HL-60/S4 treated with retinoic acid at 250 ng/mL for 4 days and 3 days (cell line): ENCODE measurements around the gene TMC8.
"Not testable (repeated sequence)": the region's sequence is repeated elsewhere in the genome, so short reads cannot be mapped to it uniquely, and the experiment has no call there.

Experiments
- in situ Hi-C: fragments of 300-500 bp; cut with MboI; formaldehyde crosslinking; loops from 2 replicates; pipeline ENCODE4 v1.7.0; 2022; ENCODE audit warnings: low sequenced_read_pairs

Gene TMC8

GRCh38 chr17:78108726-78109488, 21.7 kb upstream of the TMC8 start:
- in situ Hi-C loops: no loop called here

- in situ Hi-C loops: no loop called here
Measured at GRCh38 chr17:78109489-78109761, 21.1 kb upstream of the TMC8 start.

- in situ Hi-C loops: no loop called here
Measured at GRCh38 chr17:78110363-78111015, 20.1 kb upstream of the TMC8 start.

DNA sequence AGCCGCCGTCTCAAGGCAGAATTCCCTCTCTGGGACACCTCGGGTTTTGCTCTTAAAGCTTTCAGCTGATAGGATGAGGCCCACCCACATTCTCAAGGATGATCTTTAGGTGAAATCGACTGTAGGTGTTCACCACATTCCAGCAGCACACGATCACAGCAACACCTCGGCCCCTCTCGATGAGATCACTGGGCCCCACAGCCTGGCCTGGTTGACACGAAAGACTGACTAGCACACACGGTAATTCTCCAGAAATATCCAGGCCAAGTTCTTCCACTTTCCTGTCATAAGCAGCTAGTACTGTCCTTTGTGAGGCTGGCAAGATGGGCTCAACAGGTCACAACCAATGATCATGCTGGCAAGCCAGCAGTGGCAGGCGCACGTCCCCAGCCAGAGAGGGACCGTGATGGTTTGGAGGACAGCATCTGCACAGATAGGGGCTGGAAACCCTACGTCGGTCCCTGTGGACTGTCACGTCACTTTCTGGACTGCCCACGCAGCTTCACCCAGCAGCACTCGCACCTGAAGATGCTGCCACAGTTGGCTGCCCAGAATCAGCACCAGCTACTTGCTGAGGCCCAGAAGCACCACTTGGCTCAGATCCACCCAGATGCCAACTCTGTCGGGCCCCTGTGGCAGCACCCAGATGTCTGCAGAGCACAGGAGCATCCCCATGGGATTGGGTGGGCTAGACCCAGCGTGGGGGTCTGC, 19.4 kb upstream of the TMC8 start:
- in situ Hi-C loops: no loop called here

DNA sequence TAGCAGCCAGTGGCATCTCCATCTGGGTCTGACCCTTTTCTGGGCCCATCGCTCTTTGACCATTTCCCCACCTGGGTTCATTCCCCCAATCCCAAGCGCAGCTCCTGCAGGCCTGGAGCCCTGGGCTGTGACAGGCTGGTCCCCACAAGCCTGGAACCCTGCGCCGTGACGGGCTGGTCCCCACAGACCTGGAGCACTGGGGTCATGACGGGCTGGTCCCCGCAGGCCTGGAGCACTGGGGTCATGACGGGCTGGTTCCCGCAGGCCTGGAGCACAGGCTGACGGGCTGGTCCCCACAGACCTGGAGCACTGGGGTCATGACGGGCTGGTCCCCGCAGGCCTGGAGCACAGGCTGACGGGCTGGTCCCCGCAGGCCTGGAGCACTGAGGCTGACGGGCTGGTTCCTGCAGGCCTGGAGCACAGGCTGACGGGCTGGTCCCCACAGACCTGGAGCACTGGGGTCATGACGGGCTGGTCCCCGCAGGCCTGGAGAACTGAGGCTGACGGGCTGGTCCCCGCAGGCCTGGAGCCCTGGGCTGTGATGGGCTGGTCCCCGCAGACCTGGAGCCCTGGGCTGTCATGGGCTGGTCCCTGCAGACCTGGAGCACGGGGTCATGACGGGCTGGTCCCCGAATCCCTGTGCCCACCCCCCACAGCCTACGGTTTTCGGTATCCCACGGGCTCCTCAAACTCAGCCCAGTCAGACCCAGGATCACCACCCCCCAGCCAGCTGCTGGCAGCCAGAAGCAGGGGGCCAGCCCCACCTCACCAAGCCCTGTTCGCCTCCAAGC, 18.6 kb upstream of the TMC8 start:
- in situ Hi-C loops: no loop called here

DNA sequence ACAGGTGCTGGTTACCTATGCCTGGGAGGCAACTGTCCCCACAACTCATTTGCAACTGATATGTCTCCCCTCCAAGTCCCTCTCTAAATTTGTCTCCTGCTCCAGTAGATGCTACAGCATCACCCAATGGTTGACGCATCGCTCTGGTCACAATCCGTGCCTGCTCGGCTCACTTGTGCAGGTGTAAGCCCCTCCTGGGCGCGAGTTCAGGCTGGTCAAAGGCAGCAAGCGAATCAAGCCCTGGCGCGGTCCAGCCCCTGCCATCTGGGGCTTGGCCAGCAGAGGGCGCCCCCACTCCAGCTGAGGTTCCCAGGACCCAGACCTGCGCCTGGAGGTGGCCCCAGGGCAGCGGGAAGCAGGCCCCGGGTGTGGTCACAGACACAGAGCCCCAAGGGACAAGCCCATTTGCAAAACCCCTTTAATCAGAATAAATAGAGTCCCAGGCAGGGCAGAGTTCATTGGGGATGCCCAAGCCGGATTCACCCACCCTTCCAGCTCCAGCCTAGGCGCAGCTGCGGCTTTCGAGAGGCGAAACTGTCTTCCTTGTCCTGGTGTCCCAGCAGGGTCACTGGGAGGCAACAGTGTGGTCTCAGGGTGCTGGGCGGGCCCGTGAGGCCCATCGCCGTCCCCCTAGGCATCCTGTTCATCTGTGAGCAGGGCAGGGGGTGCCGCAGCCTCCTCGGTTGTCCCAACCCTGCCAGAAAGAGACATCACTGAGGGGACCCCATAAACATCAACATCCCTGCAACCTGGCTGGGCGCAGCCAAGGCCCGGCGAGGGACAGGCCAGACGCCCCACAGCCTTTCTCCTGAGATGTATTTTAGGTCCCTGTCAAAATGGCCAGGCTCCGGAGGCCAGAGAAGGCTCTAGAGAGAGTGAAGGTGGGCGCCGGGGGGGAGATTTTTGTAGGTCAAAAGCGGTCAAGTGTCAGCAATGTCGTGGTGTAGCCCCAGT, 17.8 kb upstream of the TMC8 start:
- in situ Hi-C loops: no loop called here

DNA sequence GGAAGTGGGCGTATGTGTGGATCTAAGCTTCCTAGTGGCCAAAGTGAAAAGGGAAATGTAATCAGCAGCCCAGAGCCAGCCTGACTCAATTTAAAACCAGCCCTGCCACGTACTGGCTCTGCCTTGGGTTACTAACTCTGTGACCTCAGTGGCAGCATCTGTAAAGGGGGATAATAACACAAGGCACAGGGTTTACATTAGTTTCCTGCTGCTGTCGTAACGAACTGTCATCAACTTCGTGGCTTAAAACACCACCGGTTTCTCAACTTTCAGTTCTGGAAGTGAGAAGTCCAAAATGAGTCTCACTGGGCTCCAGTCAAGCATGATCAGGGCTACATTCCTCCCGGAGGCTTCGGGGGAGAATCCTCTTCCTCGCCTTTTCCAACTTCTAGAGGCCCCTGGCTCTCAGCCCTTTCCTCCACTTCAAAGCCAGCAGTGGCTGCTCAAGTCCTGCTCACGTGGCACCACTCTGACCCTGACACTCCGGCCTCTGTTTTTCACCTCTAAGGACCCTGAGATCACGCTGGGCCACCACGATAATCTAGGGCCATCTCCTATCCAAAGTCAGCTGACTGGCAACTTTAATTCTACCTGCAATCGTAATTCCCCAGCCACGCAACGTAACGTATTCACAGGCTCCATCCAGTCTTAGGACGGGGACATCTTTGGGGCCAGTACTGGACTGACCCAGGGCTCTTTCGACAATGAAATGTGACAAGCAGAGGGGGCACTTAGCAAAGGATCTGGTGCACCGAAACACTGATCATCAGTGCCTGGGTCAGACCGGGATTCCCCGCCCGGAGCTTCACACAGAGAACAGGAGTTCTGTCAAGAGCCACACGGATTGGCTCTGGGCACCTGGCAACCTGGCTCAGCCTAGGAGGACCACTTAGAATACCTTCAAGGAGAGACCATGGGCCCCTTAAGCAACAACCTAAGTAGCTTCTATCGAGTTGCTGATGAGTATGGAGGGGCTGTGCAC, 16.5 kb upstream of the TMC8 start:
- in situ Hi-C loops: no loop called here

DNA sequence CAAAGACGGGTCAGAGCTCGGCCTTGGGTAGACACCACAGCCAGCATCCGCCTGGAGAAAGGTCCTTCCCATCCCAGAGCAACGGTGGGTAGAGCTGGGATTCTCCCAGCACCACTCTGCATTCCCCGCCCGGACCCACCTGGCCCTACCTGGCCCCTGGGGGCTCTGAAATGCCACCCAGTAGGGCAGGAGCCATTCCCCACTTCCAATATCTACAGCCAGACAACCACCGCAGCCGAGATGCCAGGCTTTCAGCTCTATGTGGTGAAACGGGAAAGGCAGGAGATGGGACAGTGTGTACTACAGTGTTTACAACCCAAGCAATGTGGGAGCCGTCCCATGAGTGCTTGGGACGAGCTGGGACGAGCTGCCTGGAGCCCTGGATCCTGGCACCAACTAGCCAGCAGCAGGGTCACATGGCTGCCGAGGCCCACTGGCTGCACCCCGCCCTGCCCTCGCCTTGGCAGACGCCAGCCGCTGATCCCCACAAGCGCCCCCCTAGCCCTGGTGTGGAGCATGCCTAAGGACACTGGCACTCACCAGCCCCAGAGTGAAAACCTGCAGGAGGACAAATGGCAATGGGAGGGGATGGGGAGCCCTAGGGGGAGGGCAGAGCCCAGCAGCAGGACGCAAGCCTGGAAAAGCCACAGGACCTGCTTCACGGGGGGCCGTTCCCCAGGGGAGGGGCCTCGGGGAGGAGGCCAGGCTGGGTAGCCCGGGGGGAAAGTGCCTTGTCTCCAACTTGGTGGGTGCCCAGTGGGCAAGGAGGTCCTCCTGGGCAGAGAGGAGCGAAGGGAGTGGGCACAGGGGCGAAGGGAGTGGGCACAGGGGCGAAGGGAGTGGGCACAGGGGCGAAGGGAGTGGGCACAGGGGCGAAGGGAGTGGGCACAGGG, 15.5 kb upstream of the TMC8 start:
- in situ Hi-C loops: no loop called here

GRCh38 chr17:78115803-78116202, 14.8 kb upstream of the TMC8 start:
- in situ Hi-C loops: not testable (repeated sequence)

DNA sequence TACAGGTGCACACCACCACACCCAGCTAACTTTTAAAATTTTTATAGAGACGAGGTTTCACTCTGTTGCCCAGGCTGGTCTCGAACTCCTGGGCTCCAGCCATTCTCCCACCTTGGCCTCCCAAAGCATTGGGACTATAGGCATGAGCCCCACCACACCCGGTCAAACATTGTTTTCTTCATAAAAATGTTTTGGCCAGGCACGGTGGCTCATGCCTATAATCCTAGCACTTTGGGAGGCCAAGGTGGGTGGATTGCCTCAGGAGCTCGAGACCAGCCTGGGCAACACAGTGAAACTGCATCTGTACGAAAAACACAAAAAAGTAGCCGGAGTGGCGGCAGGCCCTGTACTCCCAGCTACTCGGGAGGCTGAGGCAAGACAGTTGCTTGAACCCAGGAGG, 14.2 kb upstream of the TMC8 start:
- in situ Hi-C loops: no loop called here

DNA sequence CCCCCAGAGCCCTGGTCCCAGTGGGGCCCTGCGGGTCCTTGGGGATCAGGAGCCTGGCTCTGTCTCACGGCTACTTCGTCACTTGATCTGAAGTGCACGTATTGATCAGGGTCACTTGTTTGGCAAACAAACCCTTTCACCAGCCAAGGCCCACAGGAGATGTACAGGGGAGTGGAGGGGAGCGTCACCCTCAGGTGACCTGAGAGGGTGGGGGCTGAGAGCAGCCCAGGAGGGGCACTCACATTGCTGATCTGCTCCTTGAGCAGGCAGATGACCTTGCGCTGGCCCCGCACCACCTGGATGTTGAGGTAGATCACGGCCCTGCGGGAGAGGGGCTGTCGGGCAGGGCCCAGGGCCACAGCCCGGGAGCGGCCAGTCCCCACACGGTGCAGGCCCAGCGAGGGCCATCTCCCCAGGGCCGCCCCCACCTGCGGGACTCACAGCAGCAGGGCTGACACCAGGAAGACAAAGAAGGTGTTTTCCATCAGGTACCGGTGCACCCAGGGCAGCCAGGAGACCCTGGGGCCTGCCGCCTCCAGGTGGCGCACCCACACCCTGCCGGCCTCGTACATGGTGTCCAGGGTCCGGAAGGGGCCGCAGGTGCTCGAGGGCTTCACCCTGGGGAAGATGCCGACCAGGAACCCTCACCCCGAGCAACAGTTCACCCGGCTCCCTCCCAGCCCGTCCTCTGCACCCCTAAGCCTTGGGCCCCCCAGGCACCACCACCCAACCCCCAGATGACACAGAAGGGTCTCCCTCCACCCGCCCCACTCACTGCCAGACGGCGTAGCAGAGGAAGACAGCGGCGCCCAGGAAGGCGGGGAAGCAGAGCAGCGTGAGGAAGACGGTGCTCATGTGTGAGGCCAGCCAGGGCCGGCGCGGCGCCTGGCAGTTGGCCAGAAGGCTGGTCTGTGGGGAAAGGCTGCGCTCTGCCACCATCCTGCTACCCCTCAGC, 13.3 kb upstream of the TMC8 start:
- in situ Hi-C loops: no loop called here

- in situ Hi-C loops: no loop called here
Measured at GRCh38 chr17:78118801-78119241, 11.8 kb upstream of the TMC8 start.

DNA sequence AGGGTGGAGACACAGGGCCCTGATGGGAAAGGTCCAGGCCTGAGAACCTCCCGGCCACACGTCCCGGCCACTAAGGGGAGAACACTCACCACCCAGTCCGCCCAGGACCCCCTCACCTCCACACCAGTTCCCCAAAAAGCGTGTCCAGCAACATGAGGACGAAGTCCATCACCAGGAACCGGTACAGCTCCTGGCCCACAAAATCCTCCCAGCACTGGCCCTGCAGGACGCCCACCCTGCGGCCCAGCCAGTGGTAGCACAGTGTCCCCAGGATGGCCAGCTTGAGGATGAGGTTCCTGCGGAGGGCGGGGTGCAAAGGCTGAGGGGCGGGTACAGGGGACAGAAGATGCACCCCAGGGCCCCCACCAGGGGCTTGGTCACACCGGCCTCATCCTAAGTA, 10.0 kb upstream of the TMC8 start:
- in situ Hi-C loops: no loop called here

DNA sequence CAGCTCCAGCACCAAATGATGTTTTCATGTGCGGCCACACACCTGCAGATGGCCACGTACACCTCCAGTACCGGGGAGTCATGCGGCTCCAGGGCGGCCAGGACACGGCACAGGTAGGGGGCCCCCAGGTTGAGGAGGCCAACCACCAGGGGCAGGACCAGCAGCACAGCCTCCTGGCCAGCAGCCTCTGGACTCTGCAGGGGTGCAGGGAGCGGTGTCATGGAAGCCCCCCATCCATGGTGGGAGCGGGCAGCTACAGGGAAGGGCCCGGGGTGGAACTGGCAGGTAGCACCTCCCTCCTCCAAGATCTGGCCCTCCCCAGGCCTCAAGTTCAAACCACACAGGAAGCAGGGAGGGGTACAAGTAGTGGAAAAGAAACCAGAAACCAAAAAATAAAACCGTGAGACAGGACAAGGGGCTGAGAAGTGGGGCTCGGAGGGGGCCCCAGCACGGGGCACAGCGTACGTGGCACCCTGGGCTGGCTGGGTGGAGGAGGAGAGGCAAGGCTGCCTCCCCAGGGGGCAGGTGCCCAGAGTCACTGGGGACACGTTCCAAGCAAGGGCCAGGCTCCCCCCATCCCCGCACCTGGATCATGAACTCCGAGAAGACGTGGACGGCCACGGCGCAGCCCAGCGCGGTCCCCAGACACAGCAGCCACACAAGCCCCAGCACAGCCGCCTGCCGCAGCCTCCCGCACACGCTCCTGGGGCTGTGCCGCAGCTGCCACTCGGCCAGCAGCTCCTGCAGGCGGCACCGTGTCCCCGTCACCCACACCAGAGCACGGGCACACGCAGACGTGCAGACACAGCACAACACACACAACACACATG, 9.4 kb upstream of the TMC8 start:
- in situ Hi-C loops: no loop called here

GRCh38 chr17:78121801-78122215, 8.8 kb upstream of the TMC8 start:
- in situ Hi-C loops: no loop called here
